ENCODE measurements around the gene LSS. TPM values are rescaled to one million over a fixed set of nuclear protein-coding genes. Genes with fewer than 3 reads are reported as not detected.

LSS gene
- total RNA-seq, 1 donor from 2014 or later, result 103 TPM

- no peaks in the 10 kb centered on the region for H3K4me1 ChIP-seq
- no peak for DNase-seq (ENCODE audit: extremely low spot score in 2 of 2)
These were observed 28.9 kb downstream of the LSS start for GRCh38 chr21:46199436-46200373.

GRCh38 chr21:46196733-46197132, 31.8 kb downstream of the LSS start:
- H3K36me3 ChIP-seq, result peaks cover 0 to 63% of the 10 kb centered on the region in 2 donors
- intact Hi-C loops (cut with DNase I), result no loop called here
- no peaks in the 10 kb centered on the region for H3K4me1 ChIP-seq
- no peak overlapping the region for H3K4me3 ChIP-seq
- DNase-seq (ENCODE audit: extremely low spot score in 2 of 2), result no peak
- H3K9me3 ChIP-seq, result no peaks in the 10 kb centered on the region
- no peak for TF ChIP-seq POLR2AphosphoS5 (IDR thresholded peaks at IDR 0.05; ENCODE audit: insufficient read depth in 1 of 2, low read depth in 1 of 2)
- no peak for TF ChIP-seq CTCF (IDR thresholded peaks at IDR 0.05)
- TF ChIP-seq POLR2A (IDR thresholded peaks at IDR 0.05), result no peak
- H3K27ac ChIP-seq, result no peak overlapping the region
- no peaks in the 10 kb centered on the region for H3K27me3 ChIP-seq

More at GRCh38 chr21:46199436-46200373, 28.9 kb downstream of the LSS start:
- H3K9me3 ChIP-seq, result no peaks in the 10 kb centered on the region
- H3K27me3 ChIP-seq, result no peaks in the 10 kb centered on the region
- H3K36me3 ChIP-seq, result peaks cover 0 to 49% of the 10 kb centered on the region in 2 donors
- no peak overlapping the region for H3K27ac ChIP-seq
- no peak overlapping the region for H3K4me3 ChIP-seq
- intact Hi-C loops (cut with DNase I), result no loop called here
- TF ChIP-seq POLR2AphosphoS5 (IDR thresholded peaks at IDR 0.05; ENCODE audit: insufficient read depth in 1 of 2, low read depth in 1 of 2) (no peak), CTCF (IDR thresholded peaks at IDR 0.05) (no peak), POLR2A (IDR thresholded peaks at IDR 0.05) (no peak)

- intact Hi-C loops (cut with DNase I), result no loop called here
- Histone ChIP-seq H3K36me3 (peaks cover 0 to 64% of the 10 kb centered on the region in 2 donors), H3K27me3 (no peaks in the 10 kb centered on the region), H3K4me1 (peaks cover 10% of the 10 kb centered on the region), H3K27ac (no peak overlapping the region), H3K4me3 (no peak overlapping the region), H3K9me3 (no peaks in the 10 kb centered on the region)
- TF ChIP-seq POLR2AphosphoS5 (IDR thresholded peaks at IDR 0.05; ENCODE audit: insufficient read depth in 1 of 2, low read depth in 1 of 2) (no peak), CTCF (IDR thresholded peaks at IDR 0.05) (no peak), POLR2A (IDR thresholded peaks at IDR 0.05) (no peak)
- DNase-seq (ENCODE audit: extremely low spot score in 2 of 2), result no peak
These were observed 32.9 kb downstream of the LSS start for GRCh38 chr21:46195595-46196195.

- Histone ChIP-seq H3K4me3 (no peak overlapping the region), H3K9me3 (no peaks in the 10 kb centered on the region), H3K27ac (no peak overlapping the region), H3K36me3 (peaks cover 0 to 58% of the 10 kb centered on the region in 2 donors), H3K4me1 (peaks cover 21% of the 10 kb centered on the region), H3K27me3 (no peaks in the 10 kb centered on the region)
- no peak for TF ChIP-seq POLR2AphosphoS5 (IDR thresholded peaks at IDR 0.05; ENCODE audit: insufficient read depth in 1 of 2, low read depth in 1 of 2)
- no peak for TF ChIP-seq POLR2A (IDR thresholded peaks at IDR 0.05)
- TF ChIP-seq CTCF (IDR thresholded peaks at IDR 0.05), result no peak
- peak; percentile 75 to 92 for DNase-seq (ENCODE audit: extremely low spot score in 2 of 2)
- intact Hi-C loops (cut with DNase I), result no loop called here
These were observed 33.9 kb downstream of the LSS start for GRCh38 chr21:46194374-46195334.

Data from vagina (tissue), 2 donors.